SJSA1 (cell line): ENCODE measurements around the gene ADAM30. TPM values are rescaled to one million over a fixed set of nuclear protein-coding genes. Genes with fewer than 3 reads are reported as not detected.

Experiments
- DNase-seq, 2 experiments: peaks; one replicate each; pipeline ENCODE4 v3.0.0-alpha.2; 2015 to 2020; ENCODE audit warnings: low spot score in 2 of 2, low read depth in 1 of 2
- H3K27ac ChIP-seq: fragments of 250-450 bp; sonication (Bioruptor Pico); 2 replicates; pipeline ENCODE4 v1.5.1; 2020; ENCODE audit warnings: mild to moderate bottlenecking, moderate library complexity
- H3K27me3 ChIP-seq: fragments of 250-450 bp; sonication (Bioruptor Pico); replicated peaks from 2 replicates; pipeline ENCODE4 v1.5.1; 2020; ENCODE audit warnings: mild to moderate bottlenecking, moderate library complexity
- H3K36me3 ChIP-seq: fragments of 250-450 bp; sonication (Bioruptor Pico); 2 replicates; pipeline ENCODE4 v1.5.1; 2020; ENCODE audit warnings: mild to moderate bottlenecking
- H3K4me1 ChIP-seq: fragments of 250-450 bp; sonication (Bioruptor Pico); replicated peaks from 2 replicates; pipeline ENCODE4 v1.6.1; 2021; ENCODE audit warnings: mild to moderate bottlenecking
- H3K4me3 ChIP-seq: fragments of 250-450 bp; sonication (Bioruptor Pico); 2 replicates; pipeline ENCODE4 v1.5.1; 2020; ENCODE audit warnings: mild to moderate bottlenecking
- H3K9me3 ChIP-seq: fragments of 250-450 bp; sonication (Bioruptor Pico); replicated peaks from 2 replicates; pipeline ENCODE4 v1.5.1; 2020; ENCODE audit warnings: mild to moderate bottlenecking
- total RNA-seq: library from RNA; depleted of rRNA; stranded (reverse); fragments of >200 nt; shearing (Covaris generic); gene quantifications from 2 replicates; pipeline ENCODE4 v1.2.3, GENCODE V29; 2014

Gene ADAM30
- total RNA-seq, 1 experiment from 2014 or later, result not detected

DNA sequence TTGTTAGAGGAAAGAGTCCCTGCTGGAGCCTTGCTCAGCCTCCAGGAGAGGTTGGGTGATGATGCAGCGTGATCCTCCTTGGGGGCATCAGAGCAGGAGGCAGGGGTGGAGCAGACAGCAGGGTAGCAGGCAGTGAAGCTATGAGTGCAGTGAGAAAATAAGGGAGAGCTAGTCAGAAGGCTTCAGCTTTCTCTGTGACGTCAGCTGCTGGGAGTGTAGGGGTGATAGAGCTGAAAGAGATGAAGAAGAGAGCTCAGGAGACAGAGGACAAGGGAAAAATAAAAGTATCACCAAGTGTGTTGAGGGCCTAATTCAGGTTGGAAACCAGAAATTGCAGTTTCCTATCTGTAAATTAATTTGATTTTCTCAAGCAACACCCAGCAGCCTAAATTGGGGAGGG, 2.2 kb upstream of the ADAM30 start:
- H3K27me3 ChIP-seq, result no peaks in the 10 kb centered on the region
- H3K4me3 ChIP-seq, result no peak overlapping the region
- H3K27ac ChIP-seq, result no peak overlapping the region
- no peaks in the 10 kb centered on the region for H3K9me3 ChIP-seq
- H3K4me1 ChIP-seq, result no peaks in the 10 kb centered on the region
- no peak for DNase-seq
- H3K36me3 ChIP-seq, result no peaks in the 10 kb centered on the region

DNA sequence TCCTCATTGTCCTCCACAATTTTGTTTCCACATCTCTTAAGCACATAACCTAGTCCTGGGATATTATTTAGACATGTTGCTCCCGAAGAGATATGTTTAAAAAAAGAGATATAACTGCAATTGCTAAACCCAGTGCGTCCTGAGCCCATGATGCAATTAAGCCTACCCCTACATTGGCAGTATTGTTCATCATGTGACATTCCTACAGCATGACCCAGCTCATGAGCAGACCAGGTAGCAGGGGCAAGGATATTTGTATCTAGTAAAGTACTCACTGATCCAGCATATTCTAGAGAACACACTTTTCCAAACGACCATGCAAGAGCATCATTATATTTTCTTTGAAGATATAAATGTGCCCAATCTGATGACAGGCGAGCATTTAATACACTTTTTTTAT, 1.2 kb downstream of the ADAM30 start:
- H3K4me3 ChIP-seq, result no peak overlapping the region
- no peaks in the 10 kb centered on the region for H3K36me3 ChIP-seq
- H3K4me1 ChIP-seq, result no peaks in the 10 kb centered on the region
- no peak for DNase-seq
- no peaks in the 10 kb centered on the region for H3K9me3 ChIP-seq
- H3K27ac ChIP-seq, result no peak overlapping the region
- no peaks in the 10 kb centered on the region for H3K27me3 ChIP-seq

DNA sequence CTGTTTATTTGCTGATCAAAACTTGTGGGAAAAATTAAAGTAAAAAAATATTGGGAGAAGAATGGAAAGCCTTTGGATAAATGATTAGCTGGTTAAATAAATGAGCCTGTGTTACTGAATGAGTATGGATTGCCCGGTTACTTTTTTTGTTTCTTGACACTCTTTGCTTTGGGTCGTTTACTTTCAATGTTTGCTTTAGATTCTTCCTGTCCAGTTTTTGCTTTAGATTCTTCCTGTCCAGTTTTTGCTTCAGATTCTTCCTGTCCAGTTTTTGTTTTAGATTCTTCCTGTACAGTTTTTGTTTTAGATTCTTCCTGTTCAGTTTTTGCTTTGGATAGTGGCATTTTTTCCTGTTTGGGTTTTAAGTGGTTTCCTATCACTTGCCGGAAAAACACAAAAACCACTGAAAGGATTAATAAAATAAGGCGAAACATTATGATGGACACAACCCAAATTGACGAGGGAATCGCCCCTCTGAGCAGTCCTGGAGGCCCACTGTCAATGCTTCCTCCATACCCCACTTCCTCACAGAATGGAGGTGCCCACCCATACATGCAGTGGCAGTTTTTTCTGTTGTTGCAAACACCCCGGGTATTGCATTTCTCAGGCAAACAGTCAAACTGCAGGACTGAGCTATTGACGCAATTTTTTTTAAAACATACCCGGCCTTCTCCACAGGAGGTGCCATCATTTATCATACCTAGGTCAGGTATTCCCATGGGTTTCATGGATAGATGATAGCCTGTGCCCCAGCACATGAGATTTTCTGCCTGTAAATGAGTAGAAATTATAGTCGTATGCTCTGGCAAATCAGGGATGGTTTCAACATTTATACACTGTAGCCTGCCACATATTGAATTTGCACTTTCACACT, 2.3 kb downstream of the ADAM30 start:
- no peak for DNase-seq
- H3K4me1 ChIP-seq, result no peaks in the 10 kb centered on the region
- H3K9me3 ChIP-seq, result no peaks in the 10 kb centered on the region
- H3K27ac ChIP-seq, result no peak overlapping the region
- no peak overlapping the region for H3K4me3 ChIP-seq
- no peaks in the 10 kb centered on the region for H3K27me3 ChIP-seq
- no peaks in the 10 kb centered on the region for H3K36me3 ChIP-seq

DNA sequence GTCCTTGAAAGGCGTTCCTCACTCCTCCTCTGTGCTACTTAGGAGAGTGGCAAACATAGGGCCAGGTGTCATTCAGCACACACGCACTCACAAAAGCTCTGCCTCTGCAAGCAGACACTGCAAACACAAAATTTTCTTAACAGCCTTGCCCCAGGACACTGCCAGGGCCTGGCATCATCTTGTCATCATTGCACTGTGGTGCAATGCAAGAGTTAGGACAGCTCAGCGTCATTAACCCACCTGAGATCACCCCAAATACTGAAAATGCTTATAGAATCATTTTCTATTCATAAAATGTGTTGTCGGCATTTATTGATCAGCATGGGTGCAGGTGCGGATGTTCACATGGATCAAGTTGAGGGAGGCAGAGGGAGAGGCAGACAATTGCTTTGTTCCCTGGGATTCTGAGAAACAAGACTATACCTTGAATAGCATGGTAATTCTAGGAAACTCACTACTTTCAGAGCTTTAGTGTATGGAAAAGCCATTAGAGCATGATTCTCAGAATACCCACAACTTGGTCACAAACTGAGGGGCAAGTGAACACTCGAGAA, 3.0 kb downstream of the ADAM30 start:
- Histone ChIP-seq H3K9me3 (no peaks in the 10 kb centered on the region), H3K36me3 (no peaks in the 10 kb centered on the region), H3K4me3 (no peak overlapping the region), H3K27me3 (no peaks in the 10 kb centered on the region), H3K27ac (no peak overlapping the region), H3K4me1 (no peaks in the 10 kb centered on the region)
- DNase-seq, result no peak

DNA sequence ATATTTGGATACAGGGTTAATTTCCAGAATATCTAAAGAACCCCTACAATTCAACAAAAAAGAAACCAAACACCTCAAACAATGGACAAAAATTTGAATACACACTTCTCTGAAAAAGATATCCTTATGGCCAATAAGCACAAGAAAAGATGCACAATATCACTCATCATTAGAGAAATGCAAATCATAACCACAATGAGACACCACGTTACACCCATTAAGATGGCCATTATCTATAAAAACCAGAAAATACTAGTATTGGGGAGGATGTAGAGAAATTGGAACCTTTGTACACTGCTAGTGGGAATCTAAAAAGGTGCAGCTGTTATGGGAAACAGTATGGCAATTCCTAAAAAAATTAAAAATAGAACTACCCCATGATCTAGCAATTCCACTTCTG, 4.9 kb downstream of the ADAM30 start:
- no peak overlapping the region for H3K27ac ChIP-seq
- no peaks in the 10 kb centered on the region for H3K9me3 ChIP-seq
- no peaks in the 10 kb centered on the region for H3K4me1 ChIP-seq
- H3K36me3 ChIP-seq, result no peaks in the 10 kb centered on the region
- DNase-seq, result no peak
- no peaks in the 10 kb centered on the region for H3K27me3 ChIP-seq
- no peak overlapping the region for H3K4me3 ChIP-seq

DNA sequence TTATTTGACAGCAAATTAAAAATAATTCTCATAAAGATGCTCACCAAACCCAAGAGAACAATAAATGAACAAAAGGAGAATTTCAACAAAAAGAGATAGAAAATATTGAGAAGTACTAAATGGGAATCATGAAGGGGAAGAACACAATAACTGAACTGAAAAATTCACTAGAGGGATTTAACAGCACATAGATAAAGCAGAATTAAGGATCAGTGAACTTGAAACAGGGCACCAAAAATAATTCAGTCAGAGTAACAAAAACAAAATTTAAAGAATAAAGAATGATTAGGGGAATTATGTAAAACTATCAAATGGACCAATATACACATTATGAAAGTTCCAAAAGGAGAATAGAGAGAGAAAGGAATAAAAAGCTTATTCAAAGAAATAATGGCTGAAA, 7.8 kb downstream of the ADAM30 start:
- Histone ChIP-seq H3K4me1 (no peaks in the 10 kb centered on the region), H3K27me3 (0 out of 2 replicates have a peak, but pooled peaks cover 4% of the 10 kb centered on the region), H3K27ac (no peak overlapping the region), H3K36me3 (no peaks in the 10 kb centered on the region), H3K9me3 (no peaks in the 10 kb centered on the region), H3K4me3 (no peak overlapping the region)
- no peak for DNase-seq

DNA sequence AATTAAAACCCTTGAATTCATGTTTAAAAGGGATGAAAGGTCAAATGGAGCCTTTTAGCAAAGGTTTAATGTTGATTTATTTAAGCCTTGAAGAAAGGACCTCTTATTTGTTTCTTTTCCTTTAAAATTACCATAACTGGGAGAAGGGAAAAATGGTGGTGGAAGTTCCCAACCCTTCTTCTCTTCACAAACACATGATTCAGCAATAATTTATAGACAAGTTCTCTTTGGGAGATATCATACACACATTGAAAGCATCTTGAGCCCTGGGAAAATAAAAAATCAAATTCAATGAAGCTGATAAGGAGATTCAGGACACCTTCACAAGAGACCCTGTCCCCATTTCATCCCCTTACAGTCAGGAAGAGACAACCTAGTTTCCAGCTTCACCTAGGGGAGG, 8.9 kb downstream of the ADAM30 start:
- no peak overlapping the region for H3K4me3 ChIP-seq
- H3K36me3 ChIP-seq, result no peaks in the 10 kb centered on the region
- no peak overlapping the region for H3K27ac ChIP-seq
- no peaks in the 10 kb centered on the region for H3K9me3 ChIP-seq
- no peak for DNase-seq
- H3K27me3 ChIP-seq, result 0 out of 2 replicates have a peak, but pooled peaks cover 4% of the 10 kb centered on the region
- H3K4me1 ChIP-seq, result no peaks in the 10 kb centered on the region

DNA sequence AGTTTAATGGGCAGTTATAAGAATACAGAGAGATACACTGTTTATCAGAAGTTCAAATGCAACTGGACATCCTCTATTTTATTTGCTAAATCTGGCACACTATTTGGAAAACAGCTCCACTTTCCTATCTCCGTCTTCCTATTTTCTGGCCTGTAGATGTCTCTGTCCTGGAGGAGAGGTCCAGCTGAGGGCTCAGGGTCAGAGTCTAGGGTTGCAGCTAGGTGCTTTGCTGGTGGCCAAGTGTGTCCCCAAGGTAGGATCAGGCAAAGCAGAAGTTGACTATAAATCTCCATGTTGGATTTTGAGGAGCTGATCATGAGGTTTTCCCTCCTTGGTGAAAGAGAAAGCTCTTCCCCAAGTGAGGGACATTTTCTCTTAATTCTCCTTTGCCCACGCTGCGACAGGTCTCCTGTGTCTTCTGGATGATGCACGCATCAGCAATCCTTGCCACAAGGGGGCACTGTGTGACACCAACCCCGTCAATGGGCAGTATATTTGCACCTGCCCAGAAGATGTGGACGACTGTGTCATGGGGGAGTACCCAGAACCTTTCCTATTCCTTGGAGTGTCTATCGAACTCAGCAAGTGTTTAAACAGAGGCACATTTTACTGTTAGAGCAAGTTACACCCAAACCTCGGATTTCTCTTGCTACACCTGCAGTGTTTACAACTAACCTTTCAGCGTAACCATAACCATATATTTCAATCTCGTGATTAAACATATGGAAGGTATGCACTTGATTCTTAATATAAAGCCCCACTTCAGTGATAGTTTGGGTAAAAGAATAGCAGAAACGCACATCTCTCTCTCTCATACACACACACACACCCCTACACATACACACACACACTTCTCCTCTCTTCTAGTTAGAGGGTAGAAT, 10.2 kb downstream of the ADAM30 start:
- no peaks in the 10 kb centered on the region for H3K4me1 ChIP-seq
- H3K36me3 ChIP-seq, result no peaks in the 10 kb centered on the region
- no peaks in the 10 kb centered on the region for H3K9me3 ChIP-seq
- H3K27me3 ChIP-seq, result 0 out of 2 replicates have a peak, but pooled peaks cover 4% of the 10 kb centered on the region
- peak; percentile 36 to 67 for DNase-seq
- no peak overlapping the region for H3K4me3 ChIP-seq
- H3K27ac ChIP-seq, result no peak overlapping the region

DNA sequence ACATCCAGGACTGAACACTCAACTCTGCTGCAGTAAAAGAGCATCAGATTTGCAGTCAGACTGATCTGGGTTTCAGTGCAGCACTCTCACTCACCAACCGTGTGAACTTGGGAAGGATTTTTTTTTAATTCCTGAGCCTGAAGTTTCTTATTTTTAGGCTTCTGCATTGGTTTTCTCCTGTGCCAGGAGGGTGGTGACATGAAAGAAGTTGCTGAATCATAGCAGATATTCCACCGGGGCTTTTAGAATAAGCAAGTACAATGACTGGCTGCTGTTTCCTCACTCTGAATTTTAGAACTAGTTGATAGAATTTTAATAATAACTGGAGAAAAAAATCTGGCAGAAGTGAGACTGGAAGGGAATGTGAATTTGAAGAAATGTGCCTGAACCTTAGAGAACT, 11.6 kb downstream of the ADAM30 start:
- Histone ChIP-seq H3K4me3 (no peak overlapping the region), H3K27ac (no peak overlapping the region), H3K36me3 (no peaks in the 10 kb centered on the region), H3K4me1 (no peaks in the 10 kb centered on the region), H3K9me3 (no peaks in the 10 kb centered on the region), H3K27me3 (0 out of 2 replicates have a peak, but pooled peaks cover 4% of the 10 kb centered on the region)
- no peak for DNase-seq

DNA sequence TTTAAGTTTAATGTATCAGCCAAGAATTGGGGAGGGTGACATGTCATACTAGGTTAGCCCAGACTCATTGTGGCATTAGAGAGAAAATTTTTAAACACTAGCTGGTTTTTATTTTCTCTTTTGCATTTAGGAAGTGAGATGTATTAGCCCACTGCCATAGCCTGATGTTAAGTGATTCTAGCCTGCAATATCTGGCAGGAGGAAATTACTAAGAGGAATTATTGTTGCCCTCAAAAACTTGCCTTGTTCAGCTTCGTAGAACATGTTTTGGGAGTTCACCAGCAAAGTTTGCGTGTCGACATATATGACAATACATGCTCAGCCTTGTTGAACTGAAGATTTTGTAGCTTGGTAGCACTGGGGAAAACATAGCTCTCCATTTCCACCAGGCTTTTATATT, 12.5 kb downstream of the ADAM30 start:
- no peak for DNase-seq
- no peak overlapping the region for H3K27ac ChIP-seq
- no peaks in the 10 kb centered on the region for H3K4me1 ChIP-seq
- no peak overlapping the region for H3K4me3 ChIP-seq
- H3K9me3 ChIP-seq, result no peaks in the 10 kb centered on the region
- H3K36me3 ChIP-seq, result no peaks in the 10 kb centered on the region
- H3K27me3 ChIP-seq, result 0 out of 2 replicates have a peak, but pooled peaks cover 4% of the 10 kb centered on the region

DNA sequence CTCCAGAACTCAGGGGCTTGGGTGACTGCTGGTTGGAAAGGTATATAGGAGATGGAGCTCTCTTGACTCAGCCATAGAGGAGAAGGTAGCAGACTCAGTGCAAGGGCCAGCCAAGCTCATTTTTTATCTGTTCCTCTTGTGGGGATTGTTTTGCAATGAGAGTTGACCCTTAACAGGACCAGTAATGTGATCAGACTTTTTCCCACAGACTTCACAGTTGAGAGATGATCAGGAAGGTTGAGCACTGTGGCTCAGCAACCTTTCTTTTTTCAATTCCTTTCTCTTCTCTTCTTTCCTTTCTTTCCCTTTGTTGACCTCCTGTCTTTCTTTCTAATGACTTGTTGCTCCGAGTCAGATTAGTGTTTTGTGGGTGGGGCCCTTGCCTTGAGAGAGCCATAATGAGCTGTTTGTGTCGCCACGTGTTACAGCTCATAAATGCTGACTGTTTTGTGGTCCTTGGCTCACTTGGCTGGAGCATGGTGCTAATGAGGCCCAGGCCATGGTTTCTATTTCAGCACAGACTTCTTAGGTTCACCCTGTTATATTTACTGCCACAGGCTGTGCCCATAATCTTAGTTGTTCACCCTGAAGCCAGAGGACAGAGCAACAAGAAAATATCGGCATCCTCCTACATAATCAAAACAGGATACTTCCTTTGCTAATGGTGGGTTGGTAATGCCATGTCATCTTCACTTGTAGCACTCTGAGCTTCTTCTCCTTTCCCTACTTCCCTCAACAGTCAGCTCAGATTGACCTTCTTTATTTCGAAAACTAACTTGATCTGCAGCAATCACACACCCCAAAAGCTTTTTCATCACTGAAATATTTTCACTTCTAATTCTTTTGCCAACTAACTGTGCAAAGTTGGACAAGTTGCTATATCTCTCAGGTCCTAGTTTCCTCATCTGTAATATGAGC, 13.9 kb downstream of the ADAM30 start:
- no peak for DNase-seq
- Histone ChIP-seq H3K27me3 (0 out of 2 replicates have a peak, but pooled peaks cover 4% of the 10 kb centered on the region), H3K4me3 (no peak overlapping the region), H3K4me1 (no peaks in the 10 kb centered on the region), H3K27ac (no peak overlapping the region), H3K36me3 (no peaks in the 10 kb centered on the region), H3K9me3 (no peaks in the 10 kb centered on the region)

DNA sequence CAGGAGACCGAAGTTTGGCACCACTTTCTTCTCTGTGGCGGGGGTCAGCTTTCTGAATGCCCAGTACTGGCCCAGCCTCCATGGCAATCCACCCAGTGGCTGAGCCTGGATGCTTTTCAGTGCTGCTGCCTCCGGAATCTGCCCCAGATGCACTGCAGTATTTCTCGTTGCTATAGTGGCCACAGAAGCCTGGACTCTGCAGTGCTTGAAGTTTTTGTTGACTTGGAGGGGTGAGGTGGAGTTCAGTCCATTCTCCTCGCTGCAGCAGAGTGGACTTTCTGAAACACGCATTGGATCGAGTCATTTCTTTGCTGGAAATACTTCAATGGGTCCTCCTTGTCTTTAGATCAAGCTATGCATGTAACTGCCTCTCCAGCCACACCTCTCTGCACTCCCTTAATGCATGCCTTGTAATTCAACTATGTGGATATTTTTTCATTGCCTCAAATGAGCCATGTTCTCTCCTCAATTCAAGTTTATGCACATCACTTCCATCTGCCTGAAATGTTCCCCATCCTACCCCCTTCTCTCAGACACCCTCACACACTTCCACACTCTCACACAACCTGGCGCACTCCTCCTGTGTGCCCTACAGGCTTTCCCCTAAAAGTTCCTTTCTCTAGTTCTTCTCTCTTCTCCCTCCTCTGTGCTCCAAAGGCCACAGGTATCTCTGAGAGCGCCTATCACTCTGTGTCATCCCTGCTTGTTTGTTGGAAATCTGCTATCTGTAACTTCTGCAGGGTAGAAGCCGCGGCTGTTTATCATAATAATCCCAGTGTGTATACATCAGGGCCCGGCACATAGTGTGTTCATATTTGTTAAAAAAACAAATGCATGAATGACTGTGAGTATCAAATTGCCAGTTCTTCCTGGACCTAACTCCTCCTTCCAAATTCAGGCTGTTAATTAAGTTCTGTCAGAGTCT, 16.5 kb downstream of the ADAM30 start:
- H3K27me3 ChIP-seq, result 0 out of 2 replicates have a peak, but pooled peaks cover 2% of the 10 kb centered on the region
- no peak overlapping the region for H3K27ac ChIP-seq
- H3K4me3 ChIP-seq, result no peak overlapping the region
- no peaks in the 10 kb centered on the region for H3K4me1 ChIP-seq
- no peaks in the 10 kb centered on the region; the same call in 1 of the 2 replicates for H3K9me3 ChIP-seq
- H3K36me3 ChIP-seq, result no peaks in the 10 kb centered on the region
- no peak for DNase-seq
